ENCODE measurements around the gene TCF12.
"Not testable (repeated sequence)": the region's sequence is repeated elsewhere in the genome, so short reads cannot be mapped to it uniquely, and the experiment has no call there.

TCF12 gene

DNA sequence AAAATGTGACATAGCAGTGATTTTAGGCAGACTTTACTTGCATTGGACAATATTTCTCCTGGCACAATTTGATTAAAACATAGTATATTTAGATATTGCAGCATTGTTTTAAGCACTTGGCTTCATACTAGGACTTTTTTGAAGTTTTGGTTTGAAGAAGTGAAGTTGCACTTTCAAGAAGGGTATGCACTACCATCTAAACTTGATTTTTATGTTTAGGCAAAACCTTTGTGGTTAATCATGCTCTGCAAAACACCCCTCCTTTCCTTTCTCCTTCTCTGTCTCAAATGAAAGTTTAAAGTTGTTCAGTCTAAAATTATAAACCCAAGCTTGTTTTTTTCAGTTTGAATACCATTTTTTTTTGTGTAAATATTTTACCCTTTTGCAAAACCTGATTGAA lies 173.8 kb downstream of the TCF12 start:
- no peak for DNase-seq (ENCODE audit: low read depth, low spot score)

- DNase-seq (ENCODE audit: low read depth, low spot score), result no peak
Observed at GRCh38 chr15:57094321-57095257, 176.1 kb downstream of the TCF12 start.

GRCh38 chr15:57095896-57096295 lies 177.5 kb downstream of the TCF12 start:
- DNase-seq (ENCODE audit: low read depth, low spot score), result no peak

GRCh38 chr15:57097246-57097645 lies 178.8 kb downstream of the TCF12 start:
- no peak for DNase-seq (ENCODE audit: low read depth, low spot score)

DNA sequence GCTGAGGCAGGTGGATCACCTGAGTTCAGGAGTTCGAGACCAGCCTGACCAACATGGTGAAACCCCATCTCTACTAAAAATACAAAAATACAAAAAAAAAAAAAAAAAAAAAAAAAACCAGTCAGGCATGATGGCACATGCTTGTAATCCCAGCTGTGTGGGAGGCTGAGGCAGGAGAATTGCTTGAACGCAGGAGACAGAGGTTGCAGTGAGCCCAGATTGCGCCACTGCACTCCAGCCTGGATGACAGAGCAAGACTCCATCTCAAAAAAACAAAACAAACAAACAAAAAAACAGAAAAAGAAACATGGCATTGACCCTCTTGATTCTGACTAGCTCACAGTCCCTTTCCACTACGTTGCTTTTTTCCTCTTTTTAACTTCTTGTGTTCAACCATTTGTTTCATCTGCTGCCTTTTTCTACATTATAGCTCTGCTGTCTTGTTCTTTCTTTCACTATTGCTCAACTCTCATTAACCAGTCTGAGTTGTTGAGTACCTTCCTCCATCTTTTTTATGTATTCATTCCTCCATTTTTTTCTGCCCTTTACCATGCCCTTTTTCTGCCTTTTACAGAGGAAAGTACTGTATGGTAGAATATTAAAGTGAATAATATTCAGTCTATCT lies 179.6 kb downstream of the TCF12 start:
- not testable (repeated sequence) for DNase-seq (ENCODE audit: low read depth, low spot score)

DNA sequence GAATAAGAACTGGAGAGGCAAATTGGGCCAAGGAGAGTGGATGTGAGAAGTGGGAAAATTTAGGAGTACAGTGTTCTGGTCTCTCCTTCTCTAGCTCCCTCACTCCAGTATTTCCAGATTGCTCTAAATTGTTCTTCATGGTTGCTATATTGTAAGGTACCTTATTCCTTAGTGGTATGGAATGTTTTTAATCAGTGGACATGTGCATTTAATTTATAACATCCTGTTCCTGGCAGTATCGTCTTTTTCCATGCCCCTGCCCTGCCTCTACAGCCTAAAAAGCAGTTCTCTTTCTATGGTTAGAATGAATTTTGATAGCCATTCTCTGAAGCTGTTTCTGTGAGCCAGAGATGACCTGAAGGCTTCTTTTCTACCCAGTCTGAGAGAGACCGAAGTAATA lies 180.5 kb downstream of the TCF12 start:
- DNase-seq (ENCODE audit: low read depth, low spot score), result no peak

GRCh38 chr15:57100136-57100539 lies 181.7 kb downstream of the TCF12 start:
- no peak for DNase-seq (ENCODE audit: low read depth, low spot score)

DNA sequence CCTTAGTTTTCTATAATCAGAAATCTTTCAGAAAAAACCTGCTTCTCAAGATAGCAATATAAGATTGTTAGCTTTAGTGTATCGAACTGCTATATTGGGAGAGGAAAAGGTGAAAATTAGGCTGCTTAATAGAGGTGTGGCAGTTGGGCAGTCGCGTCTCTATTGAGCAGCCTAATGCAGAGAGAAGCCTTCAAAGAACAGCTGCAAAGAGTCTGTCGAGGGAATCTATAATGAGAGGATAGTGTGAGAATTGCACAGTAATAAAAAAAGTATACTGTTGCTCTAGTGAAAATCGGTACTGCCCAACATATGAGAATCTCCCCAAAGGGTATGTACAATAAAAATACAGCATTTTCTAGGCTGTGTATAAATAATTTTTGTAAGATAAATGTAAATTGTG lies 184.4 kb downstream of the TCF12 start:
- no peak for DNase-seq (ENCODE audit: low read depth, low spot score)

DNA sequence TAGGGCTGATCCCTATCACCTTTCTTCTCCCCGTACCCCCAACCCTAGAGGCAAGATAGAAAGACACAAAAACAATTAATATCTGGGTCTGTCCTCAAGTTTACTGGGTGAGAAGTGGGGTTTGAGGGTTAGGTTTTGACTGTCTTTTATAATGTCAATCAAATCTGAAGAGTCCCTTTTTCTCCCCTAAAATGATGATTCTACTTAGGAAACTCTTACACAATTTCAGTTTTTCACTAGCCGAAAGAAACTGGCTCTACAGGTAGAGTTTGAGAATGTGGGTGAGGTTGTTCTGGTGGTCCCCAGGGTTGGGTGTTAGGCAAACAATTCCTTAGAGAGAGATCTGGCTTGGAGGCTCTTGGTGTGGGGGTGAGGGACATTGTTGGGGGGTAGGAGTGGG lies 189.9 kb downstream of the TCF12 start:
- no peak for DNase-seq (ENCODE audit: low read depth, low spot score)

- no peak for DNase-seq (ENCODE audit: low read depth, low spot score)
Observed at GRCh38 chr15:57109005-57109404, 190.6 kb downstream of the TCF12 start.

GRCh38 chr15:57111002-57111401 lies 192.6 kb downstream of the TCF12 start:
- no peak for DNase-seq (ENCODE audit: low read depth, low spot score)

GRCh38 chr15:57112178-57112577 lies 193.7 kb downstream of the TCF12 start:
- no peak for DNase-seq (ENCODE audit: low read depth, low spot score)

DNA sequence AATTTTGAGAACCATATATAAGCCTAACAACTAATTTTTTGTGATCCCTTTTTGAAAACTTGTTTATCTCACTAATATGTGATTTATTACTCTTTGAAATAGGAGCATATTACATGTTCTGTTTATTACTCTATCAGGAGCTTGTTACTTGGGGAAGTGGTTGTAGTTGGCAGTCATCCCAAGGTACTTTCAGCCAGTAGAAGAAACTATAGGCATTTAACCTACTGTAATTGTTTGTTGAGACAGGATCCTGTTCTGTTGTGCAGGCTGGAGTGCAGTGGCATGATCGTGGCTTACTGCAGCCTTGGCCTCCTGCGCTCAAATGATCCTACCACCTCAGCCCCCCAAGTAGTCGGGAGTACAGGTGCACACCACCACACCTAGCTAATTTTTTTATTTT lies 195.6 kb downstream of the TCF12 start:
- DNase-seq (ENCODE audit: low read depth, low spot score), result no peak

- no peak for DNase-seq (ENCODE audit: low read depth, low spot score)
Observed at GRCh38 chr15:57118013-57118799, 199.8 kb downstream of the TCF12 start.

DNA sequence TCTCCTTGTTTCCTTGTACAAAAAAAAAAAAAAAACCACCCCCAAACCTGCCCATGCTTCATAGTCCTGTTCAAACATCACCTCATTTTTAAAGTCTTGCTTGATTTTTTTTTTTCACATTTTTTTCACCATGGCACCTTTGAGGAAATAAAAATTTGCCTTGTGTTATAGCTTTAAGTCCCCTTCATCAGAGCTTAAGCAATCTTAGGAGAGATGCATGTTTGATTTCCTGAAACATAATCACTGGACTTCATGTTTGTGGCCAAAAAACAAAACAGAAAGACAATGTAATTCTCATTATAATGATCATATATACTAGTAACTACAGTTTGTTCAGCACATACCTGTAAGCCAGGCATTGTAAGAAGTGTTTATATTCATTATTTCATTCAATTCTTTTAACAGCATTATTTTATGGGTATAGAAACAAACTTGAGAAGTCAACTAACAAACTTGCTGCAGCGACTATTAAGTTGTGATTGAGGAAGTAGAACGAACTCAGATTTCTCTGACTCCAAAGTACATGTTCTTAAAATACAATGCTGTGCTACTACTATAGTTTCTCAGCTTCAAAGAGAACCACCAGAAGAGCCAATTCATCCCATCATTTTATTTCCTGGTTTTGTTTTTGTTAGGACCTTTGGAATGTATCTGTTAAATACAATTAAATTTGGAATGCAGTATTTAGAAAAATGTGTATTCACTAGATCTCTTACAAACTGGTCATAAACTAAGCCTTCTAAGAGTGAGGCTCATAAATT lies 203.8 kb downstream of the TCF12 start:
- no peak for DNase-seq (ENCODE audit: low read depth, low spot score)

GRCh38 chr15:57124036-57124435 lies 205.6 kb downstream of the TCF12 start:
- no peak for DNase-seq (ENCODE audit: low read depth, low spot score)

DNA sequence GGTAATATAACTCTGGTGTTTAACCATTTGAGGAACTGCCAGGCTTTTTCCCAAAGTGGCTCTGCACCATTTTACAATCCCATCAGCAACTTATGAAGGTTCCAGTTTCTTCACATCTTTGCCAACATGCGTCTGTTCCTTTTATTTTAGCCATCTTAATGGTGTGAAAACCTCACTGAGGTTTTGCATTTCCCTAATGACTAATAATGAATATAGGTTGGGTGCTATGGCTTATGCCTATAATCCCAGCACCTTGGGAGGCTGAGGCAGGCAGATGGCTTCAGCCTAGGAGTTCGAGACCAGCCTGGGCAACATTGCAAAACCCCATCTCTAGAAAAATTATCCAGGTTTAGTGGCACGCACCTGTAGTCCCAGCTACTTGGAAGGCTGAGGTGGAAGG lies 210.6 kb downstream of the TCF12 start:
- DNase-seq (ENCODE audit: low read depth, low spot score), result no peak

- DNase-seq (ENCODE audit: low read depth, low spot score), result no peak
Observed at GRCh38 chr15:57130956-57131355, 212.5 kb downstream of the TCF12 start.

- DNase-seq (ENCODE audit: low read depth, low spot score), result no peak
Observed at GRCh38 chr15:57133127-57133968, 214.9 kb downstream of the TCF12 start.

DNA sequence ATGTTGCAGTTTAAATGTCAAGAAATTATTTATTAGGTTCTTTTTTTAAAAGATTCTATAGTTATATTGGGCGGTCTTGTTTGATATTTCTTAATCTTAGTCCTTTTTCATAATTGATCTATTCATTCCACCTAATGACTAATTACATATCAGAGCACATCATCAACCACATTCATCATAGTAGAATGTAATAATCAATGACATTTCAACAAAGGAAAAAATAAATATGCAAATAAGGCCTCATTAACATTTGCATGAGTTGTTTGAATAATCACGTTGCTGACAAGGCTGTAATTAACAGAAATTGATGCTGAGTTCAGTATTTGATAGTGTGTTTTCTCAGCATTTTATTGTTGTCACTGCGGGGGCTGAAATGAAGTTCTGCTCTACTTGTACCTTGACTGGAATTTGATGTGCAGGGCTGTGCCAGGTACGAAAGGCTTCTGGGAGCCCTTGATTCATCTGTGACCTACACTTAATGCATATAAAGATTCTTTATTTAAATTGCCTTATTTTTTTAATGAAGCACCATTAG lies 215.7 kb downstream of the TCF12 start:
- no peak for DNase-seq (ENCODE audit: low read depth, low spot score)
